ENCODE results near the gene CSF3R.

- no peak for TF ChIP-seq CTCF (IDR thresholded peaks at IDR 0.05)
- no peak for TF ChIP-seq POLR2A (IDR thresholded peaks at IDR 0.05)
Measured at GRCh38 chr1:36442337-36442736, 40.4 kb downstream of the CSF3R start.
